ENCODE data around the gene KRT13.

The KRT13 gene

GRCh38 chr17:41463746-41464145, 41.7 kb downstream of the KRT13 start:
- FAIRE-seq = no peak

GRCh38 chr17:41462705-41463104, 42.7 kb downstream of the KRT13 start:
- no peak for FAIRE-seq

- FAIRE-seq = no peak
Observed at GRCh38 chr17:41457676-41458075, 47.7 kb downstream of the KRT13 start.

DNA sequence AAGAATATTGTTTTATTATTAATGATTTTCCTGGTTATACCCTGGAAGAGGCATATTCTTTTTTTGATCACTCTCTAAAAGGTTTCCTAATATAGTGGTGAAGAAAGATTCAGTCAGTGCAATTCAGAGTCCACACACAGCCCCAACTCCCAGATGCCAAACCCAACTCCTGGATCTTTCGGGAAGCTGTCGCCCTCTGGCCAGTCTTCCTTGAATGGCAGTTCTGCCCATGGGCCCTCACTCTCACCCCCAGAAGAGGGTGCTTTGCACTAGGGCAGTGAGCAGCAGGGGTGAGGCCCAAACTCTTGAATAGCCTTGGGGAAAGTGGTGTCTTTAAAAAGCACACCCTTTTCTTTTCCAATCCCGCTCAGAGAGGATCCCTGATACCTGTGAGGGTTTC, 49.2 kb downstream of the KRT13 start:
- FAIRE-seq = no peak

- no peak for FAIRE-seq
Observed at GRCh38 chr17:41455236-41455635, 50.2 kb downstream of the KRT13 start.

GRCh38 chr17:41453066-41453465, 52.3 kb downstream of the KRT13 start:
- FAIRE-seq = no peak

DNA sequence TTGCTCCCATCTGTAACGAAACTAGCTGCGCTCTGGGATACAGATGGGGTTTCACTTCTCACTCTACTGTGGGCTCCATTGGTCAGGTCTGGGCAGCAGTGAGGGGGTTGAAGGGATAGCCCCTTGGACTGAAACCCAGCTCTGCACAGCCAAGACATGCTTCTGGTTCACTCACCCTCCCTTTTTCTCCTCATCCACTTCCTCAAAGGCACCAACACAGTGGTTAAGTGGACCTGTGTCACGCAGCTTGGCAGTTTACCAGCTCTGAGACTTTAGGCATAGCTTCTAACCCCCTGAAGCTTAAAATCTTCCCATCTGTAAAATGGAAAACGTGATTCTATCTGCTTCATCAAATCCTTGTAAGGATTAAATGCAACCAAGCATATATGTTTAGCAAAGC, 53.1 kb downstream of the KRT13 start:
- FAIRE-seq = no peak

- no peak for FAIRE-seq
Observed at GRCh38 chr17:41451154-41451728, 54.2 kb downstream of the KRT13 start.

All from islet of Langerhans (tissue), 1 donor.